NCI-H2081 treated with DMSO at 0.1 percent for 48 hours (cell line): ENCODE data around the gene PTPN1.
"Not testable (repeated sequence)": the region's sequence is repeated elsewhere in the genome, so short reads cannot be mapped to it uniquely, and the experiment has no call there.

Experiments
- DNase-seq: peaks from one replicate; lab custom pipeline; 2025; lab: John Stamatoyannopoulos, UW

Gene PTPN1

GRCh38 chr20:50592282-50593004 is 82.3 kb downstream of the PTPN1 start:
- DNase-seq: no peak

- no peak for DNase-seq
These were observed 82.8 kb downstream of the PTPN1 start for GRCh38 chr20:50593005-50593335.

GRCh38 chr20:50594231-50594590 is 84.0 kb downstream of the PTPN1 start:
- DNase-seq: no peak

GRCh38 chr20:50594591-50595432 is 84.6 kb downstream of the PTPN1 start:
- no peak for DNase-seq

DNA sequence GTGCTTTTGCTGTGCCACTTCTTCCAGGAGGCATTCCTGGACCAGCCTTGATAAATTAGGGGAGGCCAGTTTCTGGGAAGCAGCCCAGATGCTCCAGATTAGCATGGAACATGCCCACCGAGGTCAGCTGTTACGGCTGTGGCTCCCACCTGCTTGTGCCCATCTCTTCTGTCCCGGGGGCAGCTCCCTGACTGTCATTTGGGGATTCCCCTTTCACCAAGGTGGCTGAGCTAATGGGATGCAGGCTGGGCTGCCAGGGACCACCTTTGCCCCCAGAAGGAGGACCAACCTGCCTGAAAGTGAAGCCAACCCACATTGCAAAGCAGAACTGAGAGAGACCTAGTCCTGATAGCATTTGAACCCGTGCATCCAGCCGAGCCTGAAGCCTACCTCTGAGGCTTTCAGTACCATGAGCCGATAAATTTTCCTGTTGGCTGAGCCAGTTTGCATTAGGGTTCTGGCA is 85.3 kb downstream of the PTPN1 start:
- no peak for DNase-seq

DNA sequence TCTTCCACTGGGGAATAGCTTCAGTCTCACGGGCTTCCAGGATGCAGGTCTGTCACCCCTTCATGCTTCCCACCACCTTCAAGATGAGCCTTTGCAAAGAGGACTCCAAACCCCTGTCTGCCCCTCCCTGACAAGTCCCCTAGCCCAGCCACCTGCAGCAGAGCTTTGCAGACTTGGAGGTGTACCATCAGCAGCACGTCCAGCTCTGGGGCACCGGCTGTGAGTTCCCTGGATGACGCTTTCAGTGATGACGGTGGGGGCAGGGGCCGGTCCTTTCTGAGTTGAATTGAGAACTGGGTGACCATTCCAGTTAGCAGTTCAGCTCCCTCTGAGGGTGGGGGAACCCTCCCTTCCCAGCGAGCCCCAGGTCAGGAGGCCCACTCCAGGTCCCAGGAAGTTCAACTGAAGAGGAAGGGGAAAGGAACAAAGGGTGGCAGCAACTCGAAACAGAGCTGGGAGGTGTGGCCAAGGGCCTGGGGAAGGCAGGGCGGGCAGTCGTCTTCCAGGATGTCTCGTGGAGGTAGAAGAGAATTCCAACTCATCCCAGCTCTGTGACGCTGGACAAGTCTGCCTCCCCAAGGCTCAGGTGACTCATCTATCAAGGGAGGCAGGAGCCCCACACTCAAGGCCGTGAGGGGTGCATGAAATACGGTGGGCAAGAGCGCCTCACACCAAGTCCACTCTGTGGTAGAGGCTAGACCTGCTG is 86.0 kb downstream of the PTPN1 start:
- no peak for DNase-seq

- no peak for DNase-seq
These were observed 86.5 kb downstream of the PTPN1 start for GRCh38 chr20:50596694-50597021.

DNA sequence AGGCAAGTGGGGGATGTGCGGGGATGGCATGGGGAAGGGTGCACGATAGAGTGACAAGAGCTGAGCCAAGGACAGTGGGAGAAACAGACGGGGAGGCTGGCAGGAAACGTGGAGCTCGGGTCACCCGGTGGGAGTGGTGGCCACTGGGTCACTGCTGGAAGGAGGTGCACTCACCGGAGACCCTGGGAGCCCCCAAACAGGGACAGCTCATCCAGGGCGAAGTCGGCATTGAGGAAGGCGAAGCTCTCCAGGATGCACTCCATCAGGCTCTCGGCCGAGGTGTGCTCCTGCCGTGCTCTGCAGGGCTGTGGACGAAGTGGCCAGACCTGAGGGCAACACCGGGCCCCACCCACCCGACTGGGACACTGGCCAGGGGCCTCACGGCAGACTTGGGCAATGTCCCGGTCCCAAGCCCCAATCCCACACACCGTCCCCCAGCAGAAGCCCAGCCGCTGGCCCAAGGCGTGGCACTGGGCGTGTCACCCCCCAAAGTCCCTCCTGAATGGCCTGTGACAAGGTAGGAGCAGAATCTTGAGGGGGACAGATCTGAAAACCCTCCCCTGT is 87.3 kb downstream of the PTPN1 start:
- no peak for DNase-seq

- DNase-seq: no peak
These were observed 87.9 kb downstream of the PTPN1 start for GRCh38 chr20:50598074-50598473.

DNA sequence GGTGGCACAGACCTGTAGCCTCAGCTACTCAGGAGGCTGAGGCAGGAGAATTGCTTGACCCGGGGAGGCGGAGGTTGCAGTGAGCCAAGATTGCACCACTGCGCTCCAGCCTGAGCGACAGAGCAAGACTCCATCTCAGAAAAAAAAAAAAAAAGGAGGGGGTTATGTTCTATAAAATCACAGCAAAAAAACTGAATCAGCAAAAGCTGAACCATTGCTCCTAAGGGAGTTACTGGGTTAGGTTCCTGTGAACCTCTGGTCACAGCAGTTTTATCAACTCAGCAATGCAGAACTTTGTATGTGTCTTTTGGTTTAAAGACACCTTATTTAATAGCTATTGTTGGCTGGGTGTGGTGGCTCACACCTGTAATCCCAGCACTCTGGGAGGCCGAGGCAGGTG is 88.6 kb downstream of the PTPN1 start:
- not testable (repeated sequence) for DNase-seq

- no peak for DNase-seq
These were observed 90.2 kb downstream of the PTPN1 start for GRCh38 chr20:50600281-50600895.

GRCh38 chr20:50601511-50602431 is 91.6 kb downstream of the PTPN1 start:
- DNase-seq: no peak

DNA sequence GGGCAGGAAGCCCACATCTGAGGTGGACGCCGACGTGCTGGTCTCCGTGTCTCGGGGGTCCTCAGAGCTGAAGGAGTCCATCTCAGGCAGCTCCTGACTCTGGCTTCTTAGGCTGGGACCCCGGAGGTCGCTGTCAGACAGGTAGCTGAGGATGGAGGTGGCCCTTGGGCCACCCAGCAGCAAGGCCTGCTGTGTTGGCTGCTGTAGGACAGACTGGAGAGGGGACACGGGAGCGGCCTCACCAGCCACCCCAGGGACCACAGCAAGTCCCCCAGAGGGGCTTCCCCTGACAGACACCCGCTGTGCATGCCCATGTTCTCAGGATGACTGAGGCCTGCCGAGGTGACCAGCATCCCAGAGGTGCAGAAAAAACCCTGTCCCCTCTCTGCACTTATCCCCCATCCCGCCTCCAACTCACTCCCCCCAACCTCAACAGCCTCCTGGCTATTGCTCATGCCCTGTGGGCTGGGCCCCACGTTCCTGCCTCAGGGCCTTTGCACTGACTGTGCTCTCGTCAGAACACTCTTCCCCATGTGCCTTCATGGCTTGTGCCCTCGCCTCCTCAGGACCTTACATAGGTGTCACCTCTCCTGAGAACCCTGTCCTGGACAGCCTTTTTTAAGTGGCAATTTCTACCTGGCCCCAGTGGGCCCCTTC is 92.4 kb downstream of the PTPN1 start:
- DNase-seq: no peak

GRCh38 chr20:50604451-50604850 is 94.3 kb downstream of the PTPN1 start:
- no peak for DNase-seq

GRCh38 chr20:50605136-50605535 is 95.0 kb downstream of the PTPN1 start:
- no peak for DNase-seq

DNA sequence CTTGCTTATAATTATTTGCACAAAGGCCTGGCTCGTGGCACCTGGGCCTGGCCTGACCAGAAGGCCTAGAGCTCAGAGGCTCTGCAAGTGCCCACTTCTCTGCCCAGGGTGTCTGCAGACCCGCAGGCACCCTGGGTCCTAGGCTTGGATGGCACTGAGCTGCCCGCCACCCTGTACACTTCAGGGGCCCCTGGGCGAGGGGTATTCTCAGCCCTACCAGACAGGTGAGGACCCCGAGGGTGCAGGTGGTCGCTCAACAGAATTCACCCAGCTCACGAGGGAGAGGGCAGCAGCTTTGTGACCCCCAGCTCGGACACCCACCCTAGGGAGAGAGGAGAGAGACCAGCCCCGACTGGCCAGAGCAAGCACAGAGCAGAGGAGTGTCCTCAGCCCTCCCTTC is 97.3 kb downstream of the PTPN1 start:
- DNase-seq: no peak

DNA sequence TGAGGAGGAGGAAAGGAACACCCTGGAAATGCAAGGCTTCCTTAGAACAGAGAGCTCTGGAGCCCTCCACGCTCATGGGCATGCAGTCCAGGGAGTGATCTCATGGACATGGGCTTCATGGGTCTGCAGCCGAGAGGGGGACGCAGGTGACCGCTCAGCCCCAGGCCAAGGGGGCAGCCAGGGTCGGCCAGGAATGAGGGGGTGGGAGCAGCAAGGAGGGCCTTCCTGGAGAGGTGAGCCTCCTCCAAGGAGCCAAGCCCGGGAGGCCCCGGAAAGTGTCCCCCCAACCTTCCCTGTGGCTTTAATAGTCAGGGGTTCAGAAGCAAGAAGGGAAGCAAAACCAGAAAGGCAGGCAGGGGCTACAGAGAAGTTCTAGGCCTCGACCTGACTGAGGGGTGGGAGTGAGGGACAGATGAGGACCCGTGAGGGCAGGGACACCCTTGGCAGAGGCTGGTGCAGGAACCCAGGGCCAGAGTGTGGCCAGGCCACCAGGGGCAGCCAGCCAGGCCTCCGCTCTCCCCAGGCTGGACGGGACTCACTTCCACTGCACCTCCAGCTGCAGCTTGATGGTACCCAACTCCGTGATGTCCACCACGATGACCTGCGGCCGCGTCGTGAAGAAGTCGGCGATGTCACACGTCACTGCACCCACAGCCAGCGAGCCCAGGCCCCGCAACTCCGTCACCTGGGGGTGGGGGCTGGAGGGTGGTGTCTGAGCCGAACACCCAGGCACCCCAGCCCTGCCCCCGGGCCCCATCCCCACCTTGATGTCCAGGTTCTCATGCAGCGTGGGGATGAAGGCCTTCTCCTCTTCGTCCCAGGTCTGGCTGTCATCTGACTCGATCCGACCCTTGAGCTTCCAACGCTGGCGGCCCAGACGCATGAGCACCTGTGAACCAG is 97.9 kb downstream of the PTPN1 start:
- DNase-seq: no peak

DNA sequence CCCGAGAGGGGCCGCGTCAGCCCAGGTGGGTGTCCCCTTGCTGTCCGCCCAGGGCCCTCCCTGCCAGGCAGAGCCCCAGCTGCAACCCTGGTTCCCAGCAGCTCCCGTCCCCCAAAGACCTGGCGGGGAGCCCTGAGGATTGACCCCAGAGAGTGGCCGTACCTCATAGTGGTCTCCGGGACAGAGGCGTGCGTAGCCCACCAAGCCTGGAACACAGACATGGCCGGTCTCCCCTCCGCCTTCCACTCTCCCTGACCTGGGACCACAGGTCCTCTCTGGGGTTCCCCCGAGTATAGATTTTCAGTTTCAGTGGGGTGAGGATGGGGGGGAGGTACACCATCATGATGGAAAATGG is 98.5 kb downstream of the PTPN1 start:
- DNase-seq: no peak

- DNase-seq: no peak
These were observed 99.3 kb downstream of the PTPN1 start for GRCh38 chr20:50609438-50609989.
